Gastroesophageal sphincter (tissue), 4 donors: ENCODE results near the gene SPR. TPM values are rescaled to one million over a fixed set of nuclear protein-coding genes. Genes with fewer than 3 reads are reported as not detected.
A peak's percentile ranks its signal among the peaks of the same experiment; 100 is the strongest.

Experiments
- ATAC-seq: fragments of 150-250 bp; one replicate; pipeline ENCODE4 v1.9.1; 2016; ENCODE audit warnings: mild to moderate bottlenecking, moderate library complexity
- H3K27ac ChIP-seq, 4 donors: fragments of 200-600 bp; sonication (generic) in 3 of 4; 1 replicate in 3 of 4; 2 replicates in 1 of 4; pipeline ENCODE4 v1.5.1; 2016 to 2019
- H3K27me3 ChIP-seq: fragments of 200-600 bp; sonication (generic); one replicate; pipeline ENCODE4 v1.5.1; 2019
- H3K36me3 ChIP-seq, 2 donors: fragments of 200-600 bp; sonication (generic); one replicate each; pipeline ENCODE4 v1.5.1; 2019; ENCODE audit warnings: control low read depth in 1 of 2
- H3K4me1 ChIP-seq, 3 donors: fragments of 200-600 bp; sonication (generic); 1 replicate in 2 of 3; 2 replicates in 1 of 3; pipeline ENCODE4 v1.5.1; 2016 to 2019; ENCODE audit warnings: control low read depth in 2 of 3
- H3K4me3 ChIP-seq, 2 donors: fragments of 200-600 bp; sonication (generic); one replicate each; pipeline ENCODE4 v1.5.1; 2019; ENCODE audit warnings: mild to moderate bottlenecking in 1 of 2, moderate library complexity in 1 of 2
- H3K9me3 ChIP-seq, 3 donors: fragments of 200-600 bp; sonication (generic); one replicate each; pipeline ENCODE4 v1.5.1; 2017 to 2019; ENCODE audit warnings: control low read depth in 2 of 3
- CTCF ChIP-seq, 4 experiments: fragments of 200-600 bp in 2 of 4; fragments of 450-650 bp in 2 of 4; sonication (generic) in 1 of 4; IDR thresholded peaks; one replicate each; pipeline ENCODE4 v1.5.1; 2017 to 2019; ENCODE audit warnings: antibody characterized with exemption in 4 of 4, mild to moderate bottlenecking in 2 of 4, moderate library complexity in 2 of 4
- EP300 ChIP-seq: sonication (generic); formaldehyde crosslinking; IDR thresholded peaks from one replicate; pipeline ENCODE4 v1.6.1; 2017; ENCODE audit warnings: antibody characterized with exemption, mild to moderate bottlenecking
- POLR2A ChIP-seq, 2 donors: fragments of 450-650 bp; IDR thresholded peaks; one replicate each; pipeline ENCODE4 v1.6.1; 2017; ENCODE audit warnings: antibody characterized with exemption in 2 of 2, mild to moderate bottlenecking in 2 of 2, moderate library complexity in 1 of 2
- POLR2AphosphoS5 ChIP-seq: sonication (generic); formaldehyde crosslinking; IDR thresholded peaks from one replicate; pipeline ENCODE4 v1.6.1; 2017; ENCODE audit warnings: antibody characterized with exemption
- WGBS, 2 donors: methylation state at CpG; one replicate each; pipeline ENCODE4 v1.1.5; 2018; ENCODE audit warnings: low coverage in 1 of 2; 5-methylcytosine and 5-hydroxymethylcytosine counted together
- total RNA-seq, 4 donors: library from RNA; depleted of rRNA; stranded (reverse); fragments of >200 nt; gene quantifications; one replicate each; pipeline ENCODE4 v1.1.0, GENCODE V29; 2016

Gene SPR
- total RNA-seq, 4 donors from 2014 or later, result 26.1 to 48.5 (median 39.4) TPM

- Histone ChIP-seq H3K36me3 (no peaks in the 10 kb centered on the region), H3K4me3 (no peak overlapping the region), H3K27ac (no peak overlapping the region), H3K4me1 (peaks cover 3 to 18% (median 14%) of the 10 kb centered on the region in 3 donors), H3K27me3 (peaks cover 100% of the 10 kb centered on the region), H3K9me3 (peaks cover 0 to 2% (median 0%) of the 10 kb centered on the region in 3 donors)
- WGBS, 2 donors, result 80 to 100% methylated on average over 1 of the region's 1 CpG
- no peak for ATAC-seq
- TF ChIP-seq EP300, result no peak
Measured at GRCh38 chr2:72911256-72911655, 24.0 kb downstream of the SPR start.

GRCh38 chr2:72913486-72914205, 26.4 kb downstream of the SPR start:
- ATAC-seq, result no peak
- Histone ChIP-seq H3K4me3 (no peak overlapping the region), H3K9me3 (no peaks in the 10 kb centered on the region), H3K36me3 (no peaks in the 10 kb centered on the region), H3K4me1 (peaks cover 3 to 42% (median 36%) of the 10 kb centered on the region in 3 donors), H3K27ac (no peak overlapping the region), H3K27me3 (peaks cover 100% of the 10 kb centered on the region)
- TF ChIP-seq POLR2A (IDR thresholded peaks at IDR 0.05), result no peak
- 14 to 15% methylated on average over 6 to 7 of the region's 7 CpGs for WGBS, 2 donors

GRCh38 chr2:72914206-72914559, 27.0 kb downstream of the SPR start:
- TF ChIP-seq CTCF (IDR thresholded peaks at IDR 0.05) (no peak), POLR2AphosphoS5 (no peak), POLR2A (IDR thresholded peaks at IDR 0.05) (no peak), EP300 (no peak)
- Histone ChIP-seq H3K9me3 (no peaks in the 10 kb centered on the region), H3K4me3 (no peak overlapping the region), H3K4me1 (peaks cover 3 to 47% (median 38%) of the 10 kb centered on the region in 3 donors), H3K36me3 (no peaks in the 10 kb centered on the region), H3K27ac (no peak overlapping the region), H3K27me3 (peaks cover 100% of the 10 kb centered on the region)
- ATAC-seq, result no peak
- 9 to 12% methylated on average over 6 to 7 of the region's 7 CpGs for WGBS, 2 donors

GRCh38 chr2:72914589-72915319, 27.5 kb downstream of the SPR start:
- H3K27me3 ChIP-seq, result peaks cover 100% of the 10 kb centered on the region
- H3K27ac ChIP-seq, result no peak overlapping the region
- no peak for TF ChIP-seq CTCF (IDR thresholded peaks at IDR 0.05)
- TF ChIP-seq EP300, result no peak
- TF ChIP-seq POLR2A (IDR thresholded peaks at IDR 0.05), result no peak
- no peak for TF ChIP-seq POLR2AphosphoS5
- 5 to 6% methylated on average over 10 to 16 of the region's 17 CpGs for WGBS, 2 donors
- ATAC-seq, result no peak
- no peaks in the 10 kb centered on the region for H3K9me3 ChIP-seq
- peaks cover 3 to 51% (median 39%) of the 10 kb centered on the region in 3 donors for H3K4me1 ChIP-seq
- H3K4me3 ChIP-seq, result no peak overlapping the region
- H3K36me3 ChIP-seq, result no peaks in the 10 kb centered on the region

GRCh38 chr2:72915320-72915906, 28.2 kb downstream of the SPR start:
- Histone ChIP-seq H3K36me3 (no peaks in the 10 kb centered on the region), H3K4me1 (peaks cover 3 to 58% (median 46%) of the 10 kb centered on the region in 3 donors), H3K27me3 (peaks cover 100% of the 10 kb centered on the region), H3K9me3 (no peaks in the 10 kb centered on the region), H3K27ac (no peak overlapping the region), H3K4me3 (peak overlapping the region in 1 of 2 donors; percentile 48)
- 0 to 6% methylated on average over 5 of the region's 26 CpGs for whole genome bisulfite sequencing, 2 donors
- no peak for ATAC-seq
- TF ChIP-seq EP300, result no peak
- TF ChIP-seq POLR2AphosphoS5, result no peak
- TF ChIP-seq CTCF (IDR thresholded peaks at IDR 0.05), result no peak
